Measurements from ENCODE around the gene ERC1.
"Not testable (repeated sequence)": the region's sequence is repeated elsewhere in the genome, so short reads cannot be mapped to it uniquely, and the experiment has no call there.

ERC1 gene

GRCh38 chr12:1311145-1311544 lies 320.1 kb downstream of the ERC1 start:
- DNase-seq (ENCODE audit: extremely low read depth in 1 of 2, low read depth in 1 of 2): no peak

- DNase-seq (ENCODE audit: extremely low read depth in 1 of 2, low read depth in 1 of 2): no peak
Observed at GRCh38 chr12:1313906-1314305, 322.9 kb downstream of the ERC1 start.

GRCh38 chr12:1314523-1314922 lies 323.5 kb downstream of the ERC1 start:
- DNase-seq (ENCODE audit: extremely low read depth in 1 of 2, low read depth in 1 of 2): no peak

GRCh38 chr12:1316991-1317390 lies 326.0 kb downstream of the ERC1 start:
- not testable (repeated sequence) for DNase-seq (ENCODE audit: extremely low read depth in 1 of 2, low read depth in 1 of 2)

DNA sequence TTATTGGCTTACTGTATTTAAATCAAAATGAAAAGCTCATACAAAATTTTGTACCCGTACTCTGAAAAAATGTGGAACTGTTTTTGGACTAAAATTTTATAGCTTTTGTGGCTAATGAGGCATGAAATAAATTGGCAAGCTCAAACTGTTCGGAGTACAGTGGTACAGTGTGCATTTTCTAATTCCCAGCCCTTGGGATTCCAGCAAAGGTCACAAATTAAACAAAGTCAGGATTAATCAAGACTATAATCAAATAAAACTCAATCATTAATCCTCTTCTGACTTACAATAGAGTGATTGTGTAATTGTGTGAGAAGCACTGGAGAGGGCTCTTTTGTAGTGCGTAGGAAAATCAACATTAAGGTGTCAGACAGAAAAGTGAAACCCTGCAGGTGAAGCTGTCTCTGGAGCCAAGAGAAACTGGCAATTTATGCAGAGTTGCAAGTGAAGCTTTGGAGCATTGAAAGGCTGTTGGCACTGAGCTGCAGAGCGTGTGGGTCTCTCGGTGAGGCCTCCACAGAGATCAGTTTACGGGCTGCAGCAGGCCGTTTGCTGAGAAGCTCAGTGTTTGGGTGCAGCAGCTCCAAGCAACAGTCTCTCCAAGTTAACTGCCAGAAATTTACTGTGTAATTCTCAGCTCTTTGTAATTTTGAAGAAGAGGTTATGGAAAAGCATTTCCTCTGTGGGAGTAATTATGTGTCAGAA lies 327.5 kb downstream of the ERC1 start:
- no peak for DNase-seq (ENCODE audit: extremely low read depth in 1 of 2, low read depth in 1 of 2)

DNA sequence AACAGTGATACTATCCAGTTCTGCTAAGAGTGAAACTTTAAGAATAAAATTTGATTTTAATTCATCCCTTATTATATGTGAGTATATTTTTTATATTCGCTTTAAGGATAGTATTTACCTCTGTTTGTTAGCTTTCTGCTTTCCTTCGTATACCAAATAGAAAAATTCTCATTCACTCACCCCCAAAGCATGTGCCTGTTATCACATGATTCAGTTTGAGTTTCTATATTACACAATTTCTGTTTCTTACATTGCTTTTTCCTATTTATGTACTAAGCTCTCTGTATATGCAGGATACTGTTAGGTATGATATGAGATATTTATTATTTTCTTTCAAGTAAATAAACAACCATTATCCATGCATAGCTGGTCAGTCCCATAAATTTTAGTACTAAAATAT lies 328.2 kb downstream of the ERC1 start:
- no peak for DNase-seq (ENCODE audit: extremely low read depth in 1 of 2, low read depth in 1 of 2)

- no peak for DNase-seq (ENCODE audit: extremely low read depth in 1 of 2, low read depth in 1 of 2)
Observed at GRCh38 chr12:1320021-1320420, 329.0 kb downstream of the ERC1 start.

GRCh38 chr12:1322821-1323220 lies 331.8 kb downstream of the ERC1 start:
- no peak for DNase-seq (ENCODE audit: extremely low read depth in 1 of 2, low read depth in 1 of 2)

DNA sequence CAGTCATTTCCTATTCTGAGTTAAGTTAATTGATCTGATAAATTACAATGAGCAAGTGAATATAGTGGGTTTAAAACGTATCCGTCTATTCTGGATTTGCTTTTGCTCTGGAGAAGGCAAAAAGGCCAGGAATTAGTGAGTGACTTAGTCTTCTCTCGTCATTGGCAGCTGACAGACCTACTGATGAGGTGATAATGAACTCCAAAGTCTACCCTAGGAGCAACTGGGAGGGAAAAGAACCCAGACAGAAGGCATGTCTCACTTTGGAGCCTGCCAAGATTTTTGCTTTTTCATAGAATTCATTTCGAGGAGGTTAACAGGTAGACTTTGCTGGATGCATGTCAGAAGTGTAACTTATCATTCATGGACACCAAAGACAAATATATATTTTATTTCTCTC lies 333.1 kb downstream of the ERC1 start:
- no peak for DNase-seq (ENCODE audit: extremely low read depth in 1 of 2, low read depth in 1 of 2)

DNA sequence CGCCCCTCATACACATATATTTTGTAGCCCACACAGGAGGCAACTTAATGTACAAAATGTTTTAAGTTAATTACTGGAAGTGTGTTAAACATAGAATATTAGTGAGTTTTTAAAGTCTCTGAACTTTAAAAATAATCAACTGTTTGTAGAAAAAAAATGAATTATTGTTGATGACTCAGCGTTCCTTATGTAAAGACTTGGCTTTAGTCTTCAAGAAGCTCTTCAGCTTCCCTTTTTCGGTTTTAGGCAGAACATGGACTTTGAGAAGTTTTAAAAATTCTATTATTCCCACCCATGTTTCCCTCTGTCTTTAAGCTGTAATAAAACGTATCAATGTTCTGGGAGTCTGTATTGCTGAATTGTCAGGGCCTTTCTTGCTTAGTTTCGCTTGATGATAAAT lies 333.9 kb downstream of the ERC1 start:
- no peak for DNase-seq (ENCODE audit: extremely low read depth in 1 of 2, low read depth in 1 of 2)

DNA sequence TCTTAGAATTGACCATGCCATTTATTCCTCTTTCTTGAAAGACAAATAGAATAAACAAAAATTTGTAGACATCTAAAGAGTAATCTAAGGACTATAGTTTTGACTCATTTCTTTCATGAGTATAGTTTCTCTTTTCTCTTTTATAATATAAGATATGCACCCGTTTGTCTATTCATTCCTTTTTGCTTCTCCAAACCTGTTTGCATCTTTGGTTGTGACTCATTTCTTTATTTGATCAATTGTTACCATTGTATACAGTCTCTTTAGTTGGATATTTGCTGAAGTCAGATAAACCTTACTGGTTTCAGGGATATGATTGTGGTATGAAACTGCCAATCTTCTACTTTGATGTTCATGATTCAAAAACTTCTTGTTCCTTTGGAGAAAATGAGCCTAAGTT lies 334.6 kb downstream of the ERC1 start:
- DNase-seq (ENCODE audit: extremely low read depth in 1 of 2, low read depth in 1 of 2): no peak

DNA sequence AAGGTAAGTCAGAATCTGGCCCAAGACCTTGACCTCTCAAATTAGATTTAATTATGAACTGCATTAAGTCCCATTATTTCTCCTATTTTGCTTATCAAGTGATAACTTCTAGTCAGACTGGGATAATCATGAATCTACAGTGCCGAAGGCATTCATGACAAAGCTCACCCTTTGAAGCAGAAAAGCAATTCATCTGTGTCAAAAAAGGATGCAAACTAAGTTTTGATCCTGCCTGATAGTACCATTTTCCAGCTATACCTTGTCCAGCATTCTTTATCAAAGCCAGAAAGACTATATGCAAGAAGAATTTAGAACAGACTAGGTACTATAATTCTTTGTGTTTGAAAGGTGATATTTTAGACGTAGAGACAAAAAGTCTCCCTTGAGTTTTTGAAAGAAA lies 335.2 kb downstream of the ERC1 start:
- no peak for DNase-seq (ENCODE audit: extremely low read depth in 1 of 2, low read depth in 1 of 2)

DNA sequence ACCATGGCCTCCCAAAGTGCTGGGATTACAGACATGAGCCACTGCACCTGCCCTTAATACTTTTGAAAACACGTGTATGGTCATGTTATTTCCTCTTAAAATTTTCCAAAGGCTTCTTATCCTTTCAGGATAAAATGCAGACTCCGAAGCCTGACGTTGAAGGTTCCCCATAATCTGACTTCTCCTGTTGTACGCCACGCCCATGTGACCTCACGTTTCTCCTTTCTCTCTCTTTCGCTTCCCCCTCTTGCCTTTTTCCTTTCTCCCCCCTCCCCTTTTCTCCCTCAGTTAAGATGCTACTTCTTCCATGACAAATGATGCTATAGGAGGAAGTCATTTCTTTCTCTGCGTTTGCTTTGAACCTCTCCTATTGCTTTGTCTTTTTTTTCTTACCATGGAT lies 337.4 kb downstream of the ERC1 start:
- no peak for DNase-seq (ENCODE audit: extremely low read depth in 1 of 2, low read depth in 1 of 2)

GRCh38 chr12:1329784-1330476 lies 338.9 kb downstream of the ERC1 start:
- no peak for DNase-seq (ENCODE audit: extremely low read depth in 1 of 2, low read depth in 1 of 2)

DNA sequence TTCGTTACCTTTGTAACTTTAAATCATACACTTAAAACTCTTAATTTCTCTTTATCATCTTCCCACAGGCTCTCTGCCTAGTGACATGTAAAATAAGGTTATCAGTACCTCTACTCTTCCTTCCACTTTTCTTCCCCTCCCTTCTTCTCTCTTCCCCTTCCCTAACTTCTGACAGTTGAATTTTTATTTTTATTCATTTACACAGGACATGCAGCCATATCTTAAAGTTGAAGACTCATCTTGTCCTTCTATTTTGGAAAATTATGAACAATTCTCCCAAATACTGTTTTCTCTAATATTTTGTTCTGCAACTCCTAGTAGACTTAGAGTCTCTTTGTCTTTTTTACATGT lies 339.4 kb downstream of the ERC1 start:
- no peak for DNase-seq (ENCODE audit: extremely low read depth in 1 of 2, low read depth in 1 of 2)

DNA sequence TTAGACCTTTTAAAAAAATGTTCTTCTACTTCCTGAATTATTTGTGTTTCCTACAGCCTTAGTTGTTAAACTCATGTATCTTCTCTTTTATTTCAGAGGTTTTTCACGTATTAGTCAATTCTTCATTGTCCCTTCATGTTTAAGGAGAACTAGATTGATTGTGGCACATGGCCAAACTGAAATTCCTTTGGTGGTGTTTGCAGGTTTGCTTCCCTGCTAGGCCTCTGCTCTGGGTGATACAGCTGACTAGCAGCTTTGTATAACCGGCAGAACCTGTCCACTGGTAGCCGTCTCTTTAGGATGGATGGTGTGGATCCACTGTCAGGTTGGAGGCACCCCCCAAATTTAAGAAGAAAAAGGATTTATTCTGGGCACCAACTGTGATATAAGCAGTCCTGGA lies 341.3 kb downstream of the ERC1 start:
- no peak for DNase-seq (ENCODE audit: extremely low read depth in 1 of 2, low read depth in 1 of 2)

DNA sequence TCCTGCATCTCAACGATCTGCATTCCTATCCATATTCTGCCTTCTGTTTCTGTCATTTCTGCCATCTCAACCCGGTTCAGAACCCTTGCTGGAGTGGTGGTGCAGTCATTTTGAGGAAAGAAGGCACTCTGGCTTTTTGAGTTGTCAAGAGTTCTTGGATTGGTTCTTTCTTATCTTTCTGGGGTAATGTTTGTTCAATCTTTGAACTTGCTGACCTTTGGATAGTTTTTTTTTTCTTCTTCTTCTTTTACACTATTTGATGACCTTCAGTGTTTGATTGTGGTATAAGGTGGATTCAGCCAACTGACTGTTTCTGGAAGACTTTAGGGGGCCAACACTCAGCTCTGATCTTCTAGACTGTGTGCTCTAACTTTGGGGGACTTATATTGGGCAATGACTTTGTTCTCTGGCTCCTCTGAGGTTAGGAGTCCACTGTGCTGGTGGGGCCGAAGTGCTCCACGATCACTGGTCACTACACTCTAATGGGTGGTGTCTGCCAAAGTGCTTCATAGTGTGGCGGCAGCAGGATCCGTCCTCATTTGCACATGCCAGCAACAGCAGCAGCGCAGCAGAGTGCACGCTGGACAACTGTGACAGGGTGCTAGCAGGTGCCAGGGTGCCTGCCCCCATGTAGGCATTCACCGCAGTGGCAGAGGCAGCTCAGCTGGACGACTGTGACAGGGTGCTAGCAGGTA lies 347.6 kb downstream of the ERC1 start:
- DNase-seq (ENCODE audit: extremely low read depth in 1 of 2, low read depth in 1 of 2): no peak

- not testable (repeated sequence) for DNase-seq (ENCODE audit: extremely low read depth in 1 of 2, low read depth in 1 of 2)
Observed at GRCh38 chr12:1339178-1339541, 348.1 kb downstream of the ERC1 start.

- no peak for DNase-seq (ENCODE audit: extremely low read depth in 1 of 2, low read depth in 1 of 2)
Observed at GRCh38 chr12:1339618-1340319, 348.7 kb downstream of the ERC1 start.

GRCh38 chr12:1341270-1341669 lies 350.2 kb downstream of the ERC1 start:
- DNase-seq (ENCODE audit: extremely low read depth in 1 of 2, low read depth in 1 of 2): not testable (repeated sequence)

DNA sequence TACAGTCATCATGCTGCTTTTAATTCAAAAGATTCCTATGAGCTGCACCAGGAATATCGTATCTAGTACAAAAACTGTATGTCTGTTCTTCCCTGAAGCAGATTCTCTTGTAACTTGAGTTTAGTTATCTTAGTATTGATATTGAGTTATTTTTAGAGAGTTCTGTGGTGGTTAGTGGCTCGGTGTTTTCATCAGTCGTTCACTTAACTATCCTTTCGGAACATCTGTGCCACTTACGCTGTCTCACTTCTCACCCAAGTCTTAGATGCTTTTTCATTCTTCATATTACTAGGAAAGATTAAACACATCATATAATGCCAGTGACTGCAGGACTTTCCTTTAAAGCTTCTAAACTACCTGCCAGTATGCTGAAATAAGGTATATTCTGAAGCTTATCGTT lies 352.4 kb downstream of the ERC1 start:
- no peak for DNase-seq (ENCODE audit: extremely low read depth in 1 of 2, low read depth in 1 of 2)

- DNase-seq (ENCODE audit: extremely low read depth in 1 of 2, low read depth in 1 of 2): no peak
Observed at GRCh38 chr12:1344245-1344644, 353.2 kb downstream of the ERC1 start.

All from activated CD8-positive, alpha-beta memory T cell treated with anti-CD3 and anti-CD28 coated beads for 1 hour (primary cell).